HFFc6 (cell line): ENCODE measurements around the gene BSN. TPM values are rescaled to one million over a fixed set of nuclear protein-coding genes. Genes with fewer than 3 reads are reported as not detected.

Experiments
- DNase-seq: peaks from one replicate; pipeline ENCODE4 v3.0.0-alpha.2; 2018
- H3K27ac Mint-ChIP-seq: 2 replicates; pipeline ENCODE4 v1.8.0; 2020; ENCODE audit warnings: mild to moderate bottlenecking, mixed read lengths
- H3K27me3 Mint-ChIP-seq: 2 replicates; pipeline ENCODE4 v1.8.0; 2021; ENCODE audit warnings: mild to moderate bottlenecking, moderate library complexity, mixed read lengths; ENCODE audit not compliant: insufficient read depth
- H3K36me3 Mint-ChIP-seq: 2 replicates; pipeline ENCODE4 v1.8.0; 2021; ENCODE audit warnings: low read depth, mixed read lengths
- H3K4me1 Mint-ChIP-seq: 2 replicates; pipeline ENCODE4 v1.8.0; 2020; ENCODE audit warnings: low read depth, mixed read lengths
- H3K4me3 Mint-ChIP-seq: 2 replicates; pipeline ENCODE4 v1.8.0; 2020; ENCODE audit warnings: mild to moderate bottlenecking, moderate library complexity, mixed read lengths
- H3K9me3 Mint-ChIP-seq: 2 replicates; pipeline ENCODE4 v1.8.0; 2020; ENCODE audit warnings: mild to moderate bottlenecking, mixed read lengths
- CTCF ChIP-seq: fragments of 200-600 bp; sonication (generic); IDR thresholded peaks from 2 replicates; pipeline ENCODE4 v1.5.0; 2021; ENCODE audit warnings: antibody characterized with exemption, mild to moderate bottlenecking
- total RNA-seq, 6 experiments: library from RNA; stranded (reverse); fragmentation: NEBNext Ultra II Directional; extraction: Animal tissue kit (Norgen Biotek cat#: 25700); gene quantifications; 2 replicates in 1 of 6; 3 replicates in 5 of 6; pipeline ENCODE4 v1.2.3, GENCODE V29; 2021

Gene BSN
- total RNA-seq, 6 experiments from 2014 or later: 0.02 to 0.14 (median 0.06) TPM

GRCh38 chr3:49623071-49623470 lies 68.8 kb downstream of the BSN start:
- TF ChIP-seq CTCF: no peak
- DNase-seq: no peak
- no peaks in the 10 kb centered on the region for H3K36me3 Mint-ChIP-seq
- no peaks in the 10 kb centered on the region for H3K9me3 Mint-ChIP-seq
- no peak overlapping the region for H3K27ac Mint-ChIP-seq
- peaks cover 19% of the 10 kb centered on the region for H3K4me1 Mint-ChIP-seq
- no peak overlapping the region for H3K4me3 Mint-ChIP-seq
- H3K27me3 Mint-ChIP-seq: peaks cover 42% of the 10 kb centered on the region

- H3K4me3 Mint-ChIP-seq: no peak overlapping the region
- H3K36me3 Mint-ChIP-seq: no peaks in the 10 kb centered on the region
- H3K9me3 Mint-ChIP-seq: no peaks in the 10 kb centered on the region
- H3K27me3 Mint-ChIP-seq: peaks cover 44% of the 10 kb centered on the region
- H3K27ac Mint-ChIP-seq: no peak overlapping the region
- no peak for DNase-seq
- TF ChIP-seq CTCF: no peak
- H3K4me1 Mint-ChIP-seq: peaks cover 13% of the 10 kb centered on the region
Measured at GRCh38 chr3:49625071-49625470, 70.8 kb downstream of the BSN start.

GRCh38 chr3:49626101-49626581 lies 71.9 kb downstream of the BSN start:
- H3K36me3 Mint-ChIP-seq: peaks cover 2% of the 10 kb centered on the region; the same call in 1 of the 2 replicates
- no peak overlapping the region for H3K27ac Mint-ChIP-seq
- no peak for TF ChIP-seq CTCF
- no peak overlapping the region; the same call in 1 of the 2 replicates for H3K4me3 Mint-ChIP-seq
- no peak for DNase-seq
- peaks cover 48% of the 10 kb centered on the region for H3K27me3 Mint-ChIP-seq
- peaks cover 8% of the 10 kb centered on the region for H3K9me3 Mint-ChIP-seq
- peaks cover 13% of the 10 kb centered on the region for H3K4me1 Mint-ChIP-seq

GRCh38 chr3:49626796-49627195 lies 72.5 kb downstream of the BSN start:
- Mint-ChIP-seq H3K27ac (no peak overlapping the region), H3K27me3 (peaks cover 45% of the 10 kb centered on the region), H3K9me3 (peaks cover 14% of the 10 kb centered on the region), H3K36me3 (peaks cover 7% of the 10 kb centered on the region; the same call in 1 of the 2 replicates), H3K4me3 (no peak overlapping the region), H3K4me1 (peaks cover 13% of the 10 kb centered on the region)
- TF ChIP-seq CTCF: no peak
- no peak for DNase-seq

GRCh38 chr3:49627634-49628033 lies 73.4 kb downstream of the BSN start:
- no peak for TF ChIP-seq CTCF
- H3K27ac Mint-ChIP-seq: no peak overlapping the region
- peaks cover 7% of the 10 kb centered on the region; the same call in 1 of the 2 replicates for H3K36me3 Mint-ChIP-seq
- no peak overlapping the region for H3K4me3 Mint-ChIP-seq
- peaks cover 48% of the 10 kb centered on the region for H3K27me3 Mint-ChIP-seq
- H3K4me1 Mint-ChIP-seq: peaks cover 13% of the 10 kb centered on the region
- DNase-seq: no peak
- peaks cover 17% of the 10 kb centered on the region for H3K9me3 Mint-ChIP-seq

GRCh38 chr3:49628249-49628648 lies 74.0 kb downstream of the BSN start:
- Mint-ChIP-seq H3K9me3 (peaks cover 17% of the 10 kb centered on the region), H3K27ac (no peak overlapping the region), H3K4me3 (no peak overlapping the region), H3K36me3 (peaks cover 7% of the 10 kb centered on the region; the same call in 1 of the 2 replicates), H3K4me1 (peaks cover 13% of the 10 kb centered on the region), H3K27me3 (peaks cover 44% of the 10 kb centered on the region)
- DNase-seq: no peak
- TF ChIP-seq CTCF: no peak
